ENCODE results near the gene FCN1.

The FCN1 gene

GRCh38 chr9:134913713-134914500 is 3.8 kb downstream of the FCN1 start (continued):
- TF ChIP-seq CREB5 (CRISPR knock-in tag; IDR thresholded peaks at IDR 0.05; ENCODE audit: low read depth) (no peak), ZNF8 (CRISPR knock-in tag; IDR thresholded peaks at IDR 0.05) (no peak), PPARA (CRISPR knock-in tag; IDR thresholded peaks at IDR 0.05; ENCODE audit: borderline replicate concordance) (no peak), ZC3H10 (CRISPR knock-in tag; IDR thresholded peaks at IDR 0.05) (no peak), ZNF70 (CRISPR knock-in tag; IDR thresholded peaks at IDR 0.05) (no peak), GLIS3 (CRISPR knock-in tag; IDR thresholded peaks at IDR 0.05) (no peak), ZNF565 (CRISPR knock-in tag; conservative IDR thresholded peaks at IDR 0.05; ENCODE audit: low read depth) (no peak), CSRNP3 (CRISPR knock-in tag; IDR thresholded peaks at IDR 0.05) (no peak), TOX (CRISPR knock-in tag; IDR thresholded peaks at IDR 0.05; ENCODE audit: borderline replicate concordance) (no peak), PATZ1 (CRISPR knock-in tag; IDR thresholded peaks at IDR 0.05; ENCODE audit: borderline replicate concordance) (no peak), OSR1 (CRISPR knock-in tag; IDR thresholded peaks at IDR 0.05) (no peak)

GRCh38 chr9:134913041-134913712 is 4.5 kb downstream of the FCN1 start:
- no peak for ATAC-seq
- TF ChIP-seq ZC3H10 (CRISPR knock-in tag; IDR thresholded peaks at IDR 0.05), result no peak
- no peak for TF ChIP-seq ZFP3 (CRISPR knock-in tag; IDR thresholded peaks at IDR 0.05)
- no peak for TF ChIP-seq PATZ1 (CRISPR knock-in tag; IDR thresholded peaks at IDR 0.05; ENCODE audit: borderline replicate concordance)
- TF ChIP-seq POU6F1 (CRISPR knock-in tag; IDR thresholded peaks at IDR 0.05; ENCODE audit: borderline replicate concordance, low read depth), result no peak
- no peak for TF ChIP-seq ISL1 (CRISPR knock-in tag; IDR thresholded peaks at IDR 0.05)
- TF ChIP-seq CSRNP3 (CRISPR knock-in tag; IDR thresholded peaks at IDR 0.05), result no peak
- no peak for TF ChIP-seq CREB5 (CRISPR knock-in tag; IDR thresholded peaks at IDR 0.05; ENCODE audit: low read depth)
- no peak for TF ChIP-seq TOX (CRISPR knock-in tag; IDR thresholded peaks at IDR 0.05; ENCODE audit: borderline replicate concordance)
- no peak for TF ChIP-seq TCF4 (CRISPR knock-in tag; IDR thresholded peaks at IDR 0.05; ENCODE audit: borderline replicate concordance)
- no peak for TF ChIP-seq BACH2 (CRISPR knock-in tag; IDR thresholded peaks at IDR 0.05; ENCODE audit: borderline replicate concordance)
- no peak for TF ChIP-seq GLIS3 (CRISPR knock-in tag; IDR thresholded peaks at IDR 0.05)
- TF ChIP-seq ESRRG (CRISPR knock-in tag; IDR thresholded peaks at IDR 0.05), result no peak
- no peak for TF ChIP-seq ZNF565 (CRISPR knock-in tag; conservative IDR thresholded peaks at IDR 0.05; ENCODE audit: low read depth)
- TF ChIP-seq ZFP30 (CRISPR knock-in tag; IDR thresholded peaks at IDR 0.05), result no peak
- TF ChIP-seq ZNF70 (CRISPR knock-in tag; IDR thresholded peaks at IDR 0.05), result no peak
- no peak for TF ChIP-seq SNAI2 (CRISPR knock-in tag; IDR thresholded peaks at IDR 0.05)
- TF ChIP-seq PPARA (CRISPR knock-in tag; IDR thresholded peaks at IDR 0.05; ENCODE audit: borderline replicate concordance), result no peak
- TF ChIP-seq CSDC2 (CRISPR knock-in tag; IDR thresholded peaks at IDR 0.05), result no peak
- no peak for TF ChIP-seq ARNTL (CRISPR knock-in tag; IDR thresholded peaks at IDR 0.05; ENCODE audit: borderline replicate concordance, low read depth)
- no peak for TF ChIP-seq OSR1 (CRISPR knock-in tag; IDR thresholded peaks at IDR 0.05)

All from SK-N-SH treated with all-trans-retinoic acid at 6 μM for 48 hours (cell line).